Measurements from ENCODE around the gene IGFLR1.

DNA sequence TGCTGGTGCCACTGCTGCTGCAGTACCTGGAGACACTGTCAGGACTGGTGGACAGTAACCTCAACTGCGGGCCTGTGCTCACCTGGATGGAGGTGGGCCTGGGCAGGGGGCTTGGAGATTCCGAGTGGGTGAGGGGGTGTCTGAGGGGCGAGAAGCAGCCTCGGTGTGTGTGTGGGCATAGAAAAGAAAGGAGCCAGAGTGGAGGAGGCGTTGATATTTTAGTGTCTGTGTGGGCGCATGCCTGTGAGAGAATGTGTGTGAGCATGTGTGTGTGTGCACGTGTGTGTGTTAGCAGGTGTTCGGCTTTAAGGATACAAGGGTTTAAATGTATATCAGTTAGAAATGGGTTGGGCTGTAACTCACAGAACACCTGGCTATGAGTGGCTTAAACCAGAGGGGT lies 36.8 kb upstream of the IGFLR1 start:
- TF ChIP-seq, protein P1, sequence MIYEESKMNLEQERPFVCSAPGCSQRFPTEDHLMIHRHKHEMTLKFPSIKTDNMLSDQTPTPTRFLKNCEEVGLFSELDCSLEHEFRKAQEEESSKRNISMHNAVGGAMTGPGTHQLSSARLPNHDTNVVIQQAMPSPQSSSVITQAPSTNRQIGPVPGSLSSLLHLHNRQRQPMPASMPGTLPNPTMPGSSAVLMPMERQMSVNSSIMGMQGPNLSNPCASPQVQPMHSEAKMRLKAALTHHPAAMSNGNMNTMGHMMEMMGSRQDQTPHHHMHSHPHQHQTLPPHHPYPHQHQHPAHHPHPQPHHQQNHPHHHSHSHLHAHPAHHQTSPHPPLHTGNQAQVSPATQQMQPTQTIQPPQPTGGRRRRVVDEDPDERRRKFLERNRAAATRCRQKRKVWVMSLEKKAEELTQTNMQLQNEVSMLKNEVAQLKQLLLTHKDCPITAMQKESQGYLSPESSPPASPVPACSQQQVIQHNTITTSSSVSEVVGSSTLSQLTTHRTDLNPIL (CRISPR knock-in tag; IDR thresholded peaks at IDR 0.05; ENCODE audit: low read depth) = no peak
- TF ChIP-seq GLIS3 (CRISPR knock-in tag; IDR thresholded peaks at IDR 0.05) (no peak), ARNTL (CRISPR knock-in tag; IDR thresholded peaks at IDR 0.05; ENCODE audit: borderline replicate concordance, low read depth) (no peak), ZC3H10 (CRISPR knock-in tag; IDR thresholded peaks at IDR 0.05) (no peak), RARB (CRISPR knock-in tag; IDR thresholded peaks at IDR 0.05) (no peak), ZFP3 (CRISPR knock-in tag; IDR thresholded peaks at IDR 0.05) (no peak), PPARA (CRISPR knock-in tag; IDR thresholded peaks at IDR 0.05; ENCODE audit: borderline replicate concordance) (no peak), ZNF565 (CRISPR knock-in tag; conservative IDR thresholded peaks at IDR 0.05; ENCODE audit: low read depth) (no peak), ZNF70 (CRISPR knock-in tag; IDR thresholded peaks at IDR 0.05) (no peak), TCF4 (CRISPR knock-in tag; IDR thresholded peaks at IDR 0.05; ENCODE audit: borderline replicate concordance) (no peak), ISL1 (CRISPR knock-in tag; IDR thresholded peaks at IDR 0.05) (no peak), SNAI2 (CRISPR knock-in tag; IDR thresholded peaks at IDR 0.05) (no peak)
- TF ChIP-seq, protein P2, sequence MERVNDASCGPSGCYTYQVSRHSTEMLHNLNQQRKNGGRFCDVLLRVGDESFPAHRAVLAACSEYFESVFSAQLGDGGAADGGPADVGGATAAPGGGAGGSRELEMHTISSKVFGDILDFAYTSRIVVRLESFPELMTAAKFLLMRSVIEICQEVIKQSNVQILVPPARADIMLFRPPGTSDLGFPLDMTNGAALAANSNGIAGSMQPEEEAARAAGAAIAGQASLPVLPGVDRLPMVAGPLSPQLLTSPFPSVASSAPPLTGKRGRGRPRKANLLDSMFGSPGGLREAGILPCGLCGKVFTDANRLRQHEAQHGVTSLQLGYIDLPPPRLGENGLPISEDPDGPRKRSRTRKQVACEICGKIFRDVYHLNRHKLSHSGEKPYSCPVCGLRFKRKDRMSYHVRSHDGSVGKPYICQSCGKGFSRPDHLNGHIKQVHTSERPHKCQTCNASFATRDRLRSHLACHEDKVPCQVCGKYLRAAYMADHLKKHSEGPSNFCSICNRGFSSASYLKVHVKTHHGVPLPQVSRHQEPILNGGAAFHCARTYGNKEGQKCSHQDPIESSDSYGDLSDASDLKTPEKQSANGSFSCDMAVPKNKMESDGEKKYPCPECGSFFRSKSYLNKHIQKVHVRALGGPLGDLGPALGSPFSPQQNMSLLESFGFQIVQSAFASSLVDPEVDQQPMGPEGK (CRISPR knock-in tag; IDR thresholded peaks at IDR 0.05; ENCODE audit: borderline replicate concordance) = no peak

Measured in SK-N-SH treated with all-trans-retinoic acid at 6 μM for 48 hours (cell line).